GM18508 (cell line): Measurements from ENCODE around the gene MAP3K20.
"Not testable (repeated sequence)": the region's sequence is repeated elsewhere in the genome, so short reads cannot be mapped to it uniquely, and the experiment has no call there.

ENCODE experiments used
- ATAC-seq: cut with Tn5 transposase; IDR thresholded peaks from one replicate; pipeline ENCODE4 v1.9.1; 2021; ENCODE audit warnings: moderate number of reproducible peaks; ENCODE audit not compliant: insufficient read depth, unreplicated experiment

Gene MAP3K20

GRCh38 chr2:173191601-173192000, 116.0 kb downstream of the MAP3K20 start:
- no peak for ATAC-seq

- no peak for ATAC-seq
Measured at GRCh38 chr2:173192071-173192470, 116.4 kb downstream of the MAP3K20 start.

- ATAC-seq = no peak
Measured at GRCh38 chr2:173193925-173194324, 118.3 kb downstream of the MAP3K20 start.

DNA sequence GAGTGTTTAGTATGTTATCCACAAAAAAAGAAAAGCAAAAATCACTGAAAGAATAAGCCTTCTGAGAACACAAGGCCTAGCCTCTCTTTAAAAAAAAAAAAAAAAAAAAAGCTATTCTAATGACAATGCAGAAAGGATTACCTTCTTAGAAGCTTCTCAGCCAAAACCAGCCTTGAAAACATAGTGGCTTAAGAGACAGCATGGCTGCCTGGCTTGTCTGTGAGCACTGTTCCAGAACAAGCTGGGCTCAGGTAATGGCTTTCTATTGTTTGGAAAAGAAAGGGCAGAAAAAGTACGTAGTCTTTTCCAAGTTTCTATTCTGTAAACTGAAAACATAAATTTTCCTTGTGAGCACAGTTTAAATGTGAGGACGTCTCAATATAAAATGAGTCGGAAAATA, 119.5 kb downstream of the MAP3K20 start:
- ATAC-seq = no peak

DNA sequence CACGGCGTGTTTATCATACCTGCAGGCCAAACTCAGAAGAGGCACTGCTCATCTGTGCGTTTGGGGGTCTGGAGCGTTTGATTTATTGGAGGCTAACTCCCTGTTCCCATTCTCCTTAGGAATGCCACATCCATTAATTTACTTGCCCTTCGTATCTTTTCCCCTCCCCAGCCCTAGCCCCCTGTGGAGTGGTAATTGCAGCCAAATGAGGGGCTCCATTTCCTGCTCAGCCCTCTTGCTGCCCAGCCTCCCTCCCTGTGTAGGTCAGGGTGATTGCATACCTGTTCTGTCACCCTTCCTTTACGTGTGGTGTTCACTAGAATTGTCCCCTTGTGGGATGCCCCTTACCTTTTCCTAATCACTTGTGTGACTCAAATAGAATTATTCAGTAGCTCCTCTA, 120.4 kb downstream of the MAP3K20 start:
- ATAC-seq = no peak

DNA sequence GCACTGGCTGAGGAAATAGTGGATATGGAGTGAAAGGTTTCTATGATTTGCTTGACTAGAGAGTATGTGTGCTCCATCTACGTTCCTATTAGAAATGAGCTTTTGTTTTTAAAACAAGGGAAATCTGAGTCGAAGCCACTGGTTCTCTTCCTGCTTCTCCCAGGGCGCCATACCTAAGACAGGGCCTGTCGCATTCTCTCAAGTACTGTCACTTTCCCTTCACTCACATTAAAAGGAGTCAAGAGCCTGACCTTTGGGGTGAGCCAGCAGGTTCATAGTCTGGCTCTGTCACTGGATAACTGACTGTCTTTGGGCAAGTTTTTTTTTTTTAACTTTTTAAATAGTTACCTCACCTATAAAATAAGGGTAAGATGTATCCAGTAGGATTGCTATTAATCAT, 121.0 kb downstream of the MAP3K20 start:
- ATAC-seq = no peak

GRCh38 chr2:173198327-173198726, 122.7 kb downstream of the MAP3K20 start:
- no peak for ATAC-seq

GRCh38 chr2:173199294-173199693, 123.6 kb downstream of the MAP3K20 start:
- no peak for ATAC-seq

- ATAC-seq = no peak
Measured at GRCh38 chr2:173202570-173202969, 126.9 kb downstream of the MAP3K20 start.

GRCh38 chr2:173204316-173204715, 128.7 kb downstream of the MAP3K20 start:
- ATAC-seq = no peak

GRCh38 chr2:173205375-173205774, 129.7 kb downstream of the MAP3K20 start:
- ATAC-seq = no peak

- not testable (repeated sequence) for ATAC-seq
Measured at GRCh38 chr2:173207124-173207523, 131.5 kb downstream of the MAP3K20 start.

DNA sequence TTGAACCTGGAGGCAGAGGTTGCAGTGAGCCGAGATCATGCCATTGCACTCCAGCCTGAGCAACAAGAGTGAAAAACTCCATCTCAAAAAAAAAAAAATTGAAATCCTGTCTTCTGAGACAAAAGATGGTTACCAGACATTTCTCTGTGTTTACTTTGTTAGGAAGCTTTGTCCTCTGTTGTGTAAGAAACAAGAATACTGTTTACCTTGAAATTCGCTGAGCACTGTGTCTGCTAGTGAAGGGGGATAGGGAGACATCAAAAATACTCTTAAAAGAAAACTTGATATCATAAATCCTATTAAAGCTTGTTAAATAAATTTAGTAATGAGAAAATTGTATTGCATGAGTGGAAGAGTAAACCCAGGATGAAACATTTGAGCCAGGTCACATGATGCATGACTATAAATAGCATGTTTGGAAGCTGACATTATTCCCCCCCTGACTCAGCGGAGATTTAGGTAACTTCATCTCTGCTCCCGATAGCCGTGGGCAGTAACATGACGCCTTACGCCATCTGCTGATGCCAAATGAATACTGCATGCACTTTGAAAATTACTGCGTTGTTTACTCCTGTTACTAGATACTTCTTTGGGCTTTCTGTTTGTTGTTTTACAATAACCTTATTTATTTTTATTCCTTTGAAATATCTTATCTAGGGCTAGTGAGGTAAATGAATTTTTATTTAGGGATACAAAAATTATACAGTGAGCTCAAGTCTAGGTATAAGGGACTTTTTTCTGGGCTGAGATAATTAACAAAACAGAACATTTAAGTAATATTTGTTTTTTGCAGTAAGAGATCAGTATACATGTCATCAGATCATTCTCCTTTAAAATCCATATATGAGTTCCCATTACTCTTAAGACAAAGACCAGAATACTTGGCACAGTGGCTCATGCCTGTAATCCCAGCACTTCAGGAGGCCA, 134.9 kb downstream of the MAP3K20 start:
- no peak for ATAC-seq

DNA sequence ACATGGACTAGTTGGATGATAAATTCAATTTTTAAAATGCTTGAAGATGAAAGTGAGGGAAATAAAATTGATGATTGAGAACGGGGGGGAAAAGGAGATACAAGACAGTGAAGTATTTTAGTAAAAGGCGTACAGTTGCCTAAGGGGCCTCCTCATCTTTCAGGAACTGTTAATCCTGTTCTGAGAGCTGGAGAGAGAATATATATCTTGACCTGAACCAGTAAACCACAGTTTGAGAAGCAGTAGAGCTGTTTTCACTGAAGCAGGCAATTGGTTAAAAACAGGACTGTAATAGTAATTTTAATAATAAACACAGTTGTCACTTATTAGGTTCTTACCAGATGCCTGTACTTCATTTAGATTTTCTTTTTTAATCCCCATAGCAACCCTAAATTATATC, 137.5 kb downstream of the MAP3K20 start:
- no peak for ATAC-seq

- ATAC-seq = no peak
Measured at GRCh38 chr2:173214213-173214612, 138.6 kb downstream of the MAP3K20 start.

GRCh38 chr2:173215316-173215715, 139.7 kb downstream of the MAP3K20 start:
- ATAC-seq = no peak

GRCh38 chr2:173216051-173216450, 140.4 kb downstream of the MAP3K20 start:
- ATAC-seq = no peak

GRCh38 chr2:173216668-173217067, 141.0 kb downstream of the MAP3K20 start:
- no peak for ATAC-seq

DNA sequence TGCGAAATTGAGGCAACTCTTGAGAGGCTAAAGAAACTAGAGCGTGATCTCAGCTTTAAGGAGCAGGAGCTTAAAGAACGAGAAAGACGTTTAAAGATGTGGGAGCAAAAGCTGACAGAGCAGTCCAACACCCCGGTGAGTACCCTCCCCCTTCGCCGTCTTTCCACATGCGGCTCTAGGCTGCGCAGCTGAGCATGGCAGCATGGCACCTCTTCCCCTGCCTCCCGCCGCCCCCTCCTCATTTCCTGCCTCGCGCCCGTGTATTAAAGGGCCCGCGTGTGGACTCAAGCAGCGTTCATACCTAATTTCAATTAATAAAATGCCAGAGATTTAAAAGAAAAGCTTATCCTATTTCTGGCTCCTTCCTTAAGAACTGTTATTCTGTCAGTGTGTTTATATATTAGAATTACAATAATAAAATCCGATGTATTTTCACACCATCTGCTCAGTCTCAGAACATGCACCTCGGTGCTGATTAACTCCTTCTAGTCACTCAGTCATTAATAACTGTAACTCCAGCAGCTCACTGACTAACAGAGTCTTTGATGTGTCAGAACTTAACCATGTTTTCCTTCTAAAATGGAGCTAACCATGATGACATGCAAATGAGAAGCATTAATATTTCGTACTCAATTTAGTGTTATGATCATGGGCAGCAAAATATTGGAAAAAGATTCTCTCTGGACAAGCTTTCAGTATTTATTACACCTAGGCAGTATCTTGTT, 141.6 kb downstream of the MAP3K20 start:
- ATAC-seq = no peak

GRCh38 chr2:173218326-173219056, 142.8 kb downstream of the MAP3K20 start:
- ATAC-seq = no peak
